ENCODE results near the gene ETV3. TPM values are rescaled to one million over a fixed set of nuclear protein-coding genes. Genes with fewer than 3 reads are reported as not detected.

Gene ETV3
- total RNA-seq, 2 experiments from 2014 or later = 115 to 117 TPM

DNA sequence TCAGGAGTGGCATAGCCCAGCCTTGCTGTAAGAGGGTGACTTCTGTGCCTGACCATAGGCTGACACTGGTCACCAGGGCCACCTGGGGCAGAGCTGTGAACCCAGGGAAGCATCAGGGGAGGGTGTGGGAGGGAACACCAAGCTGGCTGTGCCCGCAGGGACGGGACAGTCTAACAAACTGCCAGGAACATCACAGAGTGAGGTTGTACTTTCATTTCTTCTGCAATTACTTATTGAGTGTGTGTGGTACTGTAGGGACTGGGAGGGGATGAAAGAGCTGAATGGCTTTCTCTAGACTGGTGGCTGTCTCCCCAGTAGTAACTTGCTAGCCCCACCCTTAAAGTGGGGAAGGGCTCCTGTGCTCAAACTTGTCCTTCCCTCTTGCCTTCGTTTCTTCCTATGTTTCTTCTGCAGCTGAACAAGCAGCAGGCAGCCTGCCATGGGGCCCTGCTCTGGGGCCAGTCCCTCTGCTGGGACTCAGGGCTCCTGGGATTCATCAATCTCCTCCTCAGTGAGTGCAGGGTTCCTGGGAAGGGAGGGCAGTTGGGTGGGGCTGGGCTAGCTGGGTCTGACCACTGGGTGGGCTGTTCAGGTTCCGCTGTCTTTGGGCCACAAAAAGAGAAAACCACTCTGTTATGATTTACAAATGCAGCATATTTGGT lies 39.7 kb upstream of the ETV3 start:
- TF ChIP-seq, protein P1, sequence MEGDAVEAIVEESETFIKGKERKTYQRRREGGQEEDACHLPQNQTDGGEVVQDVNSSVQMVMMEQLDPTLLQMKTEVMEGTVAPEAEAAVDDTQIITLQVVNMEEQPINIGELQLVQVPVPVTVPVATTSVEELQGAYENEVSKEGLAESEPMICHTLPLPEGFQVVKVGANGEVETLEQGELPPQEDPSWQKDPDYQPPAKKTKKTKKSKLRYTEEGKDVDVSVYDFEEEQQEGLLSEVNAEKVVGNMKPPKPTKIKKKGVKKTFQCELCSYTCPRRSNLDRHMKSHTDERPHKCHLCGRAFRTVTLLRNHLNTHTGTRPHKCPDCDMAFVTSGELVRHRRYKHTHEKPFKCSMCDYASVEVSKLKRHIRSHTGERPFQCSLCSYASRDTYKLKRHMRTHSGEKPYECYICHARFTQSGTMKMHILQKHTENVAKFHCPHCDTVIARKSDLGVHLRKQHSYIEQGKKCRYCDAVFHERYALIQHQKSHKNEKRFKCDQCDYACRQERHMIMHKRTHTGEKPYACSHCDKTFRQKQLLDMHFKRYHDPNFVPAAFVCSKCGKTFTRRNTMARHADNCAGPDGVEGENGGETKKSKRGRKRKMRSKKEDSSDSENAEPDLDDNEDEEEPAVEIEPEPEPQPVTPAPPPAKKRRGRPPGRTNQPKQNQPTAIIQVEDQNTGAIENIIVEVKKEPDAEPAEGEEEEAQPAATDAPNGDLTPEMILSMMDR (IDR thresholded peaks at IDR 0.05) = no peak
- Histone ChIP-seq H3K27ac (ENCODE audit: low read depth in 1 of 2, low read length in 2 of 2) (no peak overlapping the region), H3K27me3 (ENCODE audit: control insufficient read depth in 1 of 2, insufficient read depth in 2 of 2, low read length in 2 of 2) (peaks cover 0 to 16% of the 10 kb centered on the region in 2 experiments), H3K4me1 (ENCODE audit: insufficient read depth, low read length) (no peaks in the 10 kb centered on the region), H3K4me3 (ENCODE audit: low read length) (no peak overlapping the region), H3K36me3 (ENCODE audit: insufficient read depth, low read length) (no peaks in the 10 kb centered on the region), H3K9me3 (ENCODE audit: control insufficient read depth in 1 of 2, insufficient read depth in 1 of 2, low read length in 2 of 2) (no peaks in the 10 kb centered on the region)
- Mint-ChIP-seq H3K27me3 (peaks cover 37% of the 10 kb centered on the region), H3K27ac (no peak overlapping the region), H3K36me3 (ENCODE audit: low read depth) (no peaks in the 10 kb centered on the region), H3K4me1 (ENCODE audit: low read depth) (no peaks in the 10 kb centered on the region), H3K4me3 (no peak overlapping the region), H3K9me3 (no peaks in the 10 kb centered on the region)
- ChIA-PET POLR2A (no interaction called here), CTCF (no interaction called here)
- no peak for ATAC-seq (ENCODE audit: poor library complexity)
- intact Hi-C loops (cut with DNase I, micrococcal nuclease) = no loop called here
- no peak for DNase-seq

DNA sequence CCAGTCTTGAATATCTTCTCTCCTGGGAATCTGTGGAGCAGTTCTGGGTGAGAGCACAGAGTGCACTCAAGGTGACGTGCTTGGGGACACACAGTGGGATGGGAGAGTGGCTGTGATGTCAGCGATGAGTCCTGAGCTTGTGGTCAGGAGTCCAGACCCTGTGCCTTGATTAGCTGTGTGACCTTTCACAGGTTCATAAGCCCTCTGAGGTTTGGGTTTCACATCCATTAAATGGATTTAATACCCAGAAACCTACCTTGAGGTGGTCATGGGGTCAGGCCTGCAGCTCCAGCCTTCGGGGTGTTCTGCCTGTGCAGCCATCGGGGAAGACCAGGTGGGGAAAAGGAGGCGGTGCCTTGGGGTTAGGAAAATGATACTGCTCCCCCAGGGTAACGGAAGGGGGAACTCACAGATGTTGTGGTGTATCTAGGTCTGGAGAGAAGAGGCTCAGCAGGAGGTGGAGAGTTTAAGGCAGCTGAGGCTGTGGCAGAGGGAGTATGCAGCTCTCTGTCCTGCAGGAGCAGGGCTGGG lies 38.5 kb upstream of the ETV3 start:
- no peaks in the 10 kb centered on the region for H3K36me3 ChIP-seq (ENCODE audit: insufficient read depth, low read length)
- Mint-ChIP-seq H3K27ac (no peak overlapping the region), H3K36me3 (ENCODE audit: low read depth) (no peaks in the 10 kb centered on the region), H3K27me3 (peaks cover 31% of the 10 kb centered on the region), H3K9me3 (no peaks in the 10 kb centered on the region), H3K4me1 (ENCODE audit: low read depth) (no peaks in the 10 kb centered on the region), H3K4me3 (no peak overlapping the region)
- no peak overlapping the region for H3K27ac ChIP-seq (ENCODE audit: low read depth in 1 of 2, low read length in 2 of 2)
- POLR2A ChIA-PET = no interaction called here
- ATAC-seq (ENCODE audit: poor library complexity) (no peak), DNase-seq (no peak)
- CTCF ChIA-PET = interaction anchor here (0.9 kb wide), 1 partner anchor 21 kb away, joined by 3 read pairs; no protein-coding TSS in a partner anchor
- H3K4me3 ChIP-seq (ENCODE audit: low read length) = no peak overlapping the region
- H3K27me3 ChIP-seq (ENCODE audit: control insufficient read depth in 1 of 2, insufficient read depth in 2 of 2, low read length in 2 of 2) = peaks cover 0 to 15% of the 10 kb centered on the region in 2 experiments
- H3K9me3 ChIP-seq (ENCODE audit: control insufficient read depth in 1 of 2, insufficient read depth in 1 of 2, low read length in 2 of 2) = no peaks in the 10 kb centered on the region
- intact Hi-C loops (cut with DNase I, micrococcal nuclease) = no loop called here
- no peaks in the 10 kb centered on the region for H3K4me1 ChIP-seq (ENCODE audit: insufficient read depth, low read length)
- TF ChIP-seq, protein P1 (IDR thresholded peaks at IDR 0.05) = no peak

DNA sequence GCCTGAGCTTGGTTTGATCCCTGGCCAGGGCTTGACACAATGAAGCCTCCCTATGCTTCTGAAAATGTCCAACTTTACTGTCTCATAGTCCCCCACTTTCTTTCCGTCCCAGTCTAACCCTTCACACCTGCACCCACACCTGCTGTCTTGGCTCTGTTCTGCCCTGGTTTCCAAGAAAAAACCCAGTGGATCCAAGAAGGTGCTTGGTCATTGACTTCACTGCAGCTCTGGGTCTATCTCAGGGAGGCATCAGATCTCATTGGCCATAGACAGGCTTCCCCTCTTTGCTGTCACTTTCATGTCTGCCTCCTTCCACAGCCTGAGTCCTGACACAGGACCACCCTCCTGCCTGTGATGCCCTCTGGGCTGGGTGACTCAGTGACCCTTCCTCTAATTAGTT lies 37.8 kb upstream of the ETV3 start:
- POLR2A ChIA-PET = no interaction called here
- peaks cover 35% of the 10 kb centered on the region for H3K27me3 Mint-ChIP-seq

More for the DNA sequence above, 37.8 kb upstream of the ETV3 start:
- TF ChIP-seq, protein P1 (IDR thresholded peaks at IDR 0.05) = no peak
- intact Hi-C loops (cut with DNase I, micrococcal nuclease) = no loop called here
- no peaks in the 10 kb centered on the region for H3K4me1 ChIP-seq (ENCODE audit: insufficient read depth, low read length)
- no peak overlapping the region for H3K27ac ChIP-seq (ENCODE audit: low read depth in 1 of 2, low read length in 2 of 2)
- H3K4me3 Mint-ChIP-seq = no peak overlapping the region
- H3K27me3 ChIP-seq (ENCODE audit: control insufficient read depth in 1 of 2, insufficient read depth in 2 of 2, low read length in 2 of 2) = peaks cover 0 to 9% of the 10 kb centered on the region in 2 experiments
- no peaks in the 10 kb centered on the region for H3K9me3 Mint-ChIP-seq
- H3K36me3 Mint-ChIP-seq (ENCODE audit: low read depth) = no peaks in the 10 kb centered on the region
- CTCF ChIA-PET = interaction anchor here (0.9 to 1.2 kb wide), 2 partner anchors 20 to 86 kb away, joined by 3 to 5 read pairs; no protein-coding TSS in a partner anchor
- ATAC-seq (ENCODE audit: poor library complexity) (no peak), DNase-seq (no peak)
- H3K9me3 ChIP-seq (ENCODE audit: control insufficient read depth in 1 of 2, insufficient read depth in 1 of 2, low read length in 2 of 2) = no peaks in the 10 kb centered on the region
- no peaks in the 10 kb centered on the region for H3K36me3 ChIP-seq (ENCODE audit: insufficient read depth, low read length)
- no peak overlapping the region for H3K4me3 ChIP-seq (ENCODE audit: low read length)
- no peak overlapping the region for H3K27ac Mint-ChIP-seq
- H3K4me1 Mint-ChIP-seq (ENCODE audit: low read depth) = no peaks in the 10 kb centered on the region
